ENCODE measurements around the gene JHY.

DNA sequence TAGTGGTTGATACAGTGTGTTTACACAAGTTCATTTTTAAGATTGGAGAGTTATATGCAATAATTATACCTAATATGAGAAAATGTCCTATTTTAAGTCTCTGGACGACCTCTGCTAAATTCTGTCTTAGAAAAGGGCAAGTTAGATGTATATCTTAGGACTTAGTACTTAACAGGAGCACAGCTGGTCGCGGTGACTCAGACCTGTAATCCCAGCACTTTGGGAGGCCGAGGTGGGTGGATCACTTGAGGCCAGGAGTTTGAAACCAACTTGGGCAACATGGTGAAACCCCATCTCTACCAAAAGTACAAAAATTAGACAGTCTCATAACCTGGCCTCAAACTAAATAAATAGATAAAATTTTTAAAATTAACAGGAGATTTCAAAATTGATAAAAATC is 71.9 kb downstream of the JHY start:
- TF ChIP-seq, protein P1, sequence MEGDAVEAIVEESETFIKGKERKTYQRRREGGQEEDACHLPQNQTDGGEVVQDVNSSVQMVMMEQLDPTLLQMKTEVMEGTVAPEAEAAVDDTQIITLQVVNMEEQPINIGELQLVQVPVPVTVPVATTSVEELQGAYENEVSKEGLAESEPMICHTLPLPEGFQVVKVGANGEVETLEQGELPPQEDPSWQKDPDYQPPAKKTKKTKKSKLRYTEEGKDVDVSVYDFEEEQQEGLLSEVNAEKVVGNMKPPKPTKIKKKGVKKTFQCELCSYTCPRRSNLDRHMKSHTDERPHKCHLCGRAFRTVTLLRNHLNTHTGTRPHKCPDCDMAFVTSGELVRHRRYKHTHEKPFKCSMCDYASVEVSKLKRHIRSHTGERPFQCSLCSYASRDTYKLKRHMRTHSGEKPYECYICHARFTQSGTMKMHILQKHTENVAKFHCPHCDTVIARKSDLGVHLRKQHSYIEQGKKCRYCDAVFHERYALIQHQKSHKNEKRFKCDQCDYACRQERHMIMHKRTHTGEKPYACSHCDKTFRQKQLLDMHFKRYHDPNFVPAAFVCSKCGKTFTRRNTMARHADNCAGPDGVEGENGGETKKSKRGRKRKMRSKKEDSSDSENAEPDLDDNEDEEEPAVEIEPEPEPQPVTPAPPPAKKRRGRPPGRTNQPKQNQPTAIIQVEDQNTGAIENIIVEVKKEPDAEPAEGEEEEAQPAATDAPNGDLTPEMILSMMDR (IDR thresholded peaks at IDR 0.05): no peak
- TF ChIP-seq JUND (IDR thresholded peaks at IDR 0.05): no peak
- no peak for TF ChIP-seq FOXJ3 (CRISPR knock-in tag; IDR thresholded peaks at IDR 0.05)
- TF ChIP-seq, protein P2, sequence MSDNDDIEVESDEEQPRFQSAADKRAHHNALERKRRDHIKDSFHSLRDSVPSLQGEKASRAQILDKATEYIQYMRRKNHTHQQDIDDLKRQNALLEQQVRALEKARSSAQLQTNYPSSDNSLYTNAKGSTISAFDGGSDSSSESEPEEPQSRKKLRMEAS (IDR thresholded peaks at IDR 0.05; ENCODE audit: low read depth): no peak
- TF ChIP-seq POLR2AphosphoS5 (IDR thresholded peaks at IDR 0.05; ENCODE audit: low read depth, low read length): no peak

Data from SK-N-SH (cell line).